Coronary artery (tissue), 2 donors: Measurements from ENCODE around the gene ZNHIT3.

Source experiments
- DNase-seq: peaks from one replicate; pipeline ENCODE4 v3.0.0-alpha.2; 2017; ENCODE audit warnings: low spot score
- H3K27ac ChIP-seq, 2 donors: fragments of 200-600 bp; sonication (generic); one replicate each; pipeline ENCODE4 v1.5.1; 2016 to 2019
- H3K4me3 ChIP-seq: fragments of 200-600 bp; sonication (generic); 2 replicates; pipeline ENCODE4 v1.5.1; 2016; ENCODE audit warnings: mild to moderate bottlenecking, moderate library complexity
- CTCF ChIP-seq: fragments of 200-600 bp; sonication (generic); IDR thresholded peaks from one replicate; pipeline ENCODE4 v1.5.1; 2019; ENCODE audit warnings: antibody characterized with exemption

Gene ZNHIT3

GRCh38 chr17:36493956-36494355 is 7.5 kb downstream of the ZNHIT3 start:
- no peak overlapping the region for H3K27ac ChIP-seq
- H3K4me3 ChIP-seq, result no peak overlapping the region
- no peak for TF ChIP-seq CTCF
- DNase-seq, result no peak

GRCh38 chr17:36494674-36495073 is 8.2 kb downstream of the ZNHIT3 start:
- no peak for TF ChIP-seq CTCF
- no peak for DNase-seq
- Histone ChIP-seq H3K4me3 (no peak overlapping the region), H3K27ac (no peak overlapping the region)

- TF ChIP-seq CTCF, result no peak
- H3K27ac ChIP-seq, result no peak overlapping the region
- H3K4me3 ChIP-seq, result no peak overlapping the region
- no peak for DNase-seq
These were observed 8.6 kb downstream of the ZNHIT3 start for GRCh38 chr17:36495076-36495578.

- no peak for TF ChIP-seq CTCF
- no peak overlapping the region for H3K27ac ChIP-seq
- no peak for DNase-seq
- no peak overlapping the region for H3K4me3 ChIP-seq
These were observed 9.7 kb downstream of the ZNHIT3 start for GRCh38 chr17:36496018-36496789.

- no peak for TF ChIP-seq CTCF
- H3K27ac ChIP-seq, result no peak overlapping the region
- no peak for DNase-seq
- no peak overlapping the region for H3K4me3 ChIP-seq
These were observed 11.7 kb downstream of the ZNHIT3 start for GRCh38 chr17:36498155-36498554.

GRCh38 chr17:36498560-36499300 is 12.2 kb downstream of the ZNHIT3 start:
- no peak for TF ChIP-seq CTCF
- no peak for DNase-seq

More at GRCh38 chr17:36498560-36499300, 12.2 kb downstream of the ZNHIT3 start:
- Histone ChIP-seq H3K4me3 (no peak overlapping the region), H3K27ac (no peak overlapping the region)
